GM21381 (cell line): Measurements from ENCODE around the gene ZFHX3.

Source experiments
- ATAC-seq: cut with Tn5 transposase; IDR thresholded peaks from one replicate; pipeline ENCODE4 v1.9.1; 2021; ENCODE audit warnings: mild to moderate bottlenecking, moderate library complexity; ENCODE audit not compliant: unreplicated experiment

Gene ZFHX3

DNA sequence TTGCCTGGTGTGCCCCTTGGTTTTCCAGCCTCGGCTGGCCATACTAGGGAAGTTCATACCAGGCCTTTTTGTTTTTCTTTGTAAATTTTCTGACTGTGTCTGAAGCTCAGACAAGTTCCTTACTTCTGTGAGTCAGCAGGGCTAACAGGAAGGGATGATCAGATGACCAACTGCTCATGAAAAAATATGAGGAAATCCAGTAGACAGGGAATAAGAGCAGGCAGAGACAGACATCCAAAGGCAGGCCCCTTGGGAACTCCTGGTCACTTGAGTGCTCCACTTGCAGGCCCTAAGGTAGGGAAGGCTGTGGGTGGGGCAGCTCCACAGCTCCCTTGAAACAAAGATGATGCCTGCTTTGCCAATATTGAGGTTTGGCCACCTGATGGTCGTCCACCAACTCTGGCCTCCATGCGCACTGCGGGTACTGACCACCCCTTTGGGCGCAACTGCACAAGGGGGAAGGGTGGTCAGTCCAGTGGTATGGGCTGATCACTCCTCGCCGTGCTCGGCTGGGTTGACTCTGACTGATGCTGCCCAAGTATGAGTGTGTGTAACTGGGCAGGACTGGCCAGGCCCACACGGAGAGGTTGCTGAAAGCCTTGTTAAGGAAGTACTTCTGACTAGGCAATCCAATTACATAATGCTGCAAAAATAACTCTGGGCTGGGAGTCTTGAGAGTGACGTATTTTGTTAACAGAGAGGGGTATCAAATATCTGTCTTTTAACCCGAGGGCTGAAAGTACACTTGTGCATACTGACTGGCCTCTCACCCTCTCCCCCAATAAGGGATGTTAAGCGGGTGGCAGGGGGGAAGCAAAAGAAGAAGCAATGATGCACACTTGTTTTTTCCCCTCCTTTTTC is 20.8 kb upstream of the ZFHX3 start:
- ATAC-seq: no peak

DNA sequence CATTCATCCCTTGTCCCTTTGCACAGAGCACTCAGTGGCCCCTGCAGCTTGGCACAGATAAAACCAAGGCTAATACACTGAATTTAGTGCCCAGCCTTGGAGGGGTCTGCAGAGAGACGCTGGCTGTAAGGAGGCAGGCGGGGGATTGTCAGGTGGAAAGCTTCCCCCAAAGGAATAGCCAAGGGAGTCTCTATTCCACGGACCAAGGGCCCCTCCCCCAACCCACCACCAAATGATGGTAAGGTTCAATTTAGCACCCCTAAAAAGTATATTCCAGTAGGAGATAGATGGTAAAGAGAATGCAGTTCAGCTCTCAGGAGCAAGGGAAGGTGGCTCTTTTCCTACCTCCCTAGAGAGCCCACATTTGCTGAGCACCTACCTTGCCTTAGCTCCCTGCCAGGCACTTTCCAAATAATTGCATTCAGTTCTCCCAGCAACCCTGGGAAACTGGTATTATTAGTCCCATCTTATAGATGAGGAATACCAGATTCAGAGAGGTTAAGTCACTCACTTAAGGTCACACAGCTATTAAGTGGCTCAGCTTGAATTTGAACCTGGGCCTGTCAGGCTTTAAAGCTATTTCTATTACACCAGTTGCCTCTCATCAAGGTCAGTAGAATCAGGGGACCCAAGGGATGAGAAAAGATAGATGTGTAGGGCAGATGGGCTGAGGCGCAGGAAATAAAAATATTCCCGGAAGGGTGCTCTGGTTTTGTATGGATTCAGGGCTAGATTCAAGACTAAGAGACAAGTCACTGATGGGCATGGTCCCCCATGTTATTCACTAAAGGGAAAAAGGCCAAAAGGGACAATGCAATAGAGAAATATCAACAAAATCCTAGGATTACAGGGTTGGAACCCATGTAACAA is 20.0 kb upstream of the ZFHX3 start:
- no peak for ATAC-seq

DNA sequence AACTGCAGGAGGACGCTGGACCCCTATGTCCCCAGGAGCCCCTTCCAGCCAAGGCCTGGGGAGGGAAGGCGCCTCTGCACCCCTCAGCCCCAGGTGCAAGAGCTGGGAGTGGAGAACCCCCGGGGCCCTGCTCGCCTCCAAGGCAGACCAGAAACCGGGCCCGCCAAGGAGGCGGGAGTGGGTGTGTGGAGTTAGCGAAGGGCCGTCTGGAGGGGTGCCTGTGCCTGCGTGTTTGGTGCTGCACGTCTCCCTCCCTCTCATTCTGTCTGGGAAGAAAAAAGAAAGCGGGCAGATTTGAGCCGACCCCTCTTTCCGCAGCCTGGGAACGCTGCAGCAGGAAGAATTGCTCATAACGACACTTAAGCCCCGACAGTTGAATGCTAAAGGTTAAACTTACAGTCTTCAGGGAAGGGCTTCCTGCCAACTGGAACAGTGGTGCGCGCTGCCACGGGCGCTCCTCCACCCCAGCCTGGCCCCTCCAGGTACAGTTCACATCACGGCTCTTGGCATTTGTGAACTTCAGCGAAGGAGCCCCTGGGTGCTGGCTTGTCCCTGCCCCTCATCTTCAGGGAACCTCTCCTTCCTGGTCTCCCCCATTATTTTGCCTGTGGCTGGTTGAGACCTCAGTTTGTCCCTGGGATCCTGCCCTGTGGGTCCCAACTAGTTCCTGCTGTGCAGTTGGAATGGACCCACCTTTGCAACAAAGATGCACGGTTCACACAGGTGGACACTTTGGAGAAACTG is 19.2 kb upstream of the ZFHX3 start:
- no peak for ATAC-seq

DNA sequence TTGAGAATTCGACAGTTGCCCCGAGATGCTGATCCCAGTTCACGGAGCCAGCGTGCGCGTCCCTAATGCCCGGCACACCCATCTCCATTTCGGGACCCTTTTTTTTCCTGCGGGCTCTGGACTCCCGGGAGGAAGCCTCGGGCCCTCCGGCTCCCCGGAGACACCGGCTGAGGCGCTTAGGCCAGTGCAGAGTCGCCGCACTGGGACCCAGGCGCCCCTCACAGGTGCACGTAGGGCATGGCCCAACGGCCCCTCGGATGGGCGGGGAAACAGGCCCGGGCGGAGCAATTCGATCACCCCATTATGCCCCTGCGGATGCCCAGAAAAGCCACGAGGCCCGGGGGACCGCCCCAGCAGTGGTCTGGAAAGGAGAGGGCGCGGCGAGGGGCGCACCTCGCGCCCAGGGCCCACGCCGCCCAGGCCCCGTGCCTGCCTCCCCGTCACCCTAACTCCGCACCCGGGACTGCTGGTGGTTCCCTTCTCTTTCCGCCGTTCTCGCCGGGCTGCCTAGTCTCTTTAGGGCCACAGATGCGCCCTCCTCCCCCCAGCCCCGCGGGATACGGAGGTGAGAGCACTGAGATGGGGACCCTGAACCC is 18.5 kb upstream of the ZFHX3 start:
- no peak for ATAC-seq

DNA sequence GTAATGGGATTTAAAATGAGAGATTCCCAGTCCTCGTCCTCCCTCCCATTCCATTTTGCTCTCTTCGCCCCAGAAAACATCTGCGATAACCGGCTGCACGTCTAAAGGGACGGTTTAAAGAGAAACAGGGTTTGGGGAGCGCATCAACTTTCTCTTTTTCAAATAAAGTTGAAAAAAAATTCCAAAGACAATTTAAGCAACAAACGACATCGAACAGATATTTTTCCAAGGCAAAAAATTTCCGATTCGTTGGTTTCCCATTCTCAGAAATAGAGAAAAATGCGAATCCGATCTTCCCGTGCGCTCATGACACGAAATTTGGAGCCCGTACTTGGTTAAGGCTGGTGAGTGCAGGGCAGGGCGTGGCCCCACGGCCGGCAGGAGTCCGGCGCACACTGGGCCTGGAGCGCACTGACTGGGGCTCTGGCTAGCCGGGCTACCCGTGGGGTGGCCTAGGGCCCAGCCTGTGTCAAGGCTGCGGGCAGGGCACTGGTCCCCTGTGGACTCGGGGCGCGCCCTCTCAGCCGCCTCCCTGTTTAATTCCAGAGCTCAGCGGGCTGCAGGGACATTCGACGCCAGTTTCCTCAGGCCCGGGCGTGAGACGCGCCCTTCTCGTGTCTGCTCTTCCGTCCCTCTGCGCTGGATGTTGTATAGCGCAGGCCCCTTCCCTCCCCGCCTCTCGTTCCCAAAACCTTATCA is 17.9 kb upstream of the ZFHX3 start:
- ATAC-seq: no peak

DNA sequence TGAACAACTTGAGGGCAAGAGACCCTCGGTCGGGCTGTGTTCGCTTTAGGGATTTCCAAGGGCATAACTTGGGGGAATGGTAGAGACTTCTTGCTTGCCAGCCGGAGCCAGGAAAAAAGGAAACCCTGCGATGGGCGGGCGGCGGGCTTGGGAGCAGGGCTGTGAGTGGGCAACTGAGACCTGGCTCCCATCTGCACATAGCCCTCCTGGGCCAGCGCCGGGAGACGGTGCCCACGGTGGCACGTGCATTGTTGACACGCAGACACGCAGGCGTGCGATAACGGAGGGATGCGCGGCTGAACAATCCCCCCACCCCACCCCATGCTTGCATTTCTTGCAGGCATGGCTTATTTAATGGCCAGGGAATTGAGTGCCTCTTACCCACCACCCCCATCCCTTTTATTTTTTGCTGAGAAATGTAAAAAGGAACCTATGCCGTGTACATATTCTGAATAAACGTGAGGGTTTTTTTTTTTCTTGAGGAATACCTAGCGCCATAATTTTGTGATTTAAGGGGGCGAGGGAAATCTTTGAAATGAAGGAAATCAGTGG is 17.1 kb upstream of the ZFHX3 start:
- ATAC-seq: no peak

DNA sequence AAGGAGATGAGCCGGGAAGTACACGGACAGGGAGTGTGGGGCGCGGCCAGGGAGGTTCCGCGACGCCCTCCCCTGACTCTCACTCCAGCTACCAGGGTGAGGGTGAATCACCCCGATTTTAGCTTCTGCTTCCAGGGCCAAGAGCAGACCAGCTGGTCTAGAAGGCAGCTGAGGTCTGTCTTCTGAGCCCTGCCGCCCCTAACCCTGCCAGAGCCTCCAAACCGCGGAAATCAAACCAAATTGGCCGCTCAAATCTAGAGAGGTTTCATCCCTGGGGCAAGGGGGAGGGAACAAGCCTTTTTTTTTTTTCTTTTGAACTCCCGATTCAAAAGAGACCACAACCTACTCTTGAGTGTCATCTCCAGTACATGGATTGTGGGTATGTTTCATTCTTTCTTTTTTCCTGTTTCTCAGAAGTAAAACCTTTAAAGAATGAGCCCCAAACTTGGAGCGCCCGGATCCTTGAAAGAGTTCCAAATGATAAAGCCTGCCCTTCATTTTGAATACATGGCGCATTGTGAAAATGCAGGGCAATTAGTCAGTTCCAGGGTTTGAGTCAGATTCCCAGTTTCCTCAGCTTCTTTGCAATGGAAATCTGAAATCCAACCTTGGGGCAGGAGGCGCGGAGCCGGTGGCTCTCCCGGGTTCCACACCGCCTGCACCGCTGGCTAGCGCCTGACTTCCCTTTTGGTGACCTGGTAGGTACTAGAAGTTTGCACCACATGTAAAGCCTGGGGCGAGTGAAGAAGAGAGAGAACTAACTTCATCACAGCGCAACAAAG is 16.5 kb upstream of the ZFHX3 start:
- no peak for ATAC-seq

DNA sequence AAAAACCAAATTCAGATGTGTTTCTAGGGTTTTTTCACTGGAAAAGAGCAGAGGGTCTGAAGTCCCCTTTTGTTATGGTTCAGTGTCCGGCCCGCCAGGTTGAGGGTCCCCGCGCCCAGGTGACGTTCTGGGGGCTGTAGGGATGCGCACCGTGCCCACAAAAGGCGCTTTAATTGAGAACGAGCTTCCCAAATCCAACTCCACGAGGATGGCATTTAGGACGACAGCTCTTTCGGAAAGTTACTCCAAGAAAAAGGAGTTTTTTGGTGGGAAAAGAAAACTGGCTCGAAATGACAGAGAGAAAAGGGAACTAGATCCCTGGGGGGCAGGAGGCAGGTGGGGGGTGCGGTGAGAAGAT is 15.9 kb upstream of the ZFHX3 start:
- ATAC-seq: no peak

DNA sequence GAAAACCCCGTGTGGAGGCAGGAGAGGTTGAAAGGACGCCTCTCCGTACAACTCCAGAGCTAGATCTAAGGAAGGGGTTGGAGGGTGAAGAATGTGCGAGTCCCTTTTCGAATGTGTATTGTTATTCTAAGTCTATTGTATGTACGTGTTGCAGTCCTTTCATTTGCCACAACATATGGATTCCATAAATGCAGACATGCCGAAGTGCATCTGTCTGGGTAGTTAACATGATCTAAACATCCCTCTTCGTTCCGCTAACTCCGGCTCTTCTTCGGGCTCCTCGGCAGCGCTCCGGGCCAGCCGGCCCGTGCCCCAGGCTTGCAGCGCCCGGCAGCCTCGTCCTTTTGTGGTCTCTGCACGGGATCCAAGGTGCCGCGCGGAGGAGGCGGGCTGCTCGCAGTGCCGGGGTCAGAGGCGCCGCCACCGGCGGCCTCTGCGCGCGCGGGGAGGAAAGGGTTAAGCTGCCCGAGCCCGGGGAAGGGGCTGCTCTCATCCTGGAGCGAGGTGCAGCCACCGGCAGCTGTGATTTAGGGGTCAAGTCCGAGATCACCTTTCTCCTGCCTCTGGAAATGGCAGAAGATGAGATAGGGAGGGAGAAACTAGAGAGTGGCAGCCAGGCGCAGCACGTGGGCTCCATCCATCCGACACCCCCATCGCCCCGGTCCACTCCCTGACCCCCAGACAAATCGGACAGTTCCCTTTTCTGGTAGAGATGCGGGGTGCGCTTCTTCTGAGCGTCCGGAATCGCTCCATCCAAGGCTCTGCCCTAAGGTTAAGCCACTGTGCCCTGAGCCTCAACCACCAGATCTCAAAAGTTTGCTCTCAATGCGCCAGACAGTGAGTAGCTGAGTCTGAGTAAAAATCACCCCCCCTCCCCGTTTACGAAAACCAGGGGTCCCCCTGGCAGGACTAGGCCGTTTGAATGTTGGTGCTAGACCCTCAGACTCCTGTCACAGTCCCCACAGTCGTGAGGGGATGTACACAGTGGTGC is 15.1 kb upstream of the ZFHX3 start:
- no peak for ATAC-seq

DNA sequence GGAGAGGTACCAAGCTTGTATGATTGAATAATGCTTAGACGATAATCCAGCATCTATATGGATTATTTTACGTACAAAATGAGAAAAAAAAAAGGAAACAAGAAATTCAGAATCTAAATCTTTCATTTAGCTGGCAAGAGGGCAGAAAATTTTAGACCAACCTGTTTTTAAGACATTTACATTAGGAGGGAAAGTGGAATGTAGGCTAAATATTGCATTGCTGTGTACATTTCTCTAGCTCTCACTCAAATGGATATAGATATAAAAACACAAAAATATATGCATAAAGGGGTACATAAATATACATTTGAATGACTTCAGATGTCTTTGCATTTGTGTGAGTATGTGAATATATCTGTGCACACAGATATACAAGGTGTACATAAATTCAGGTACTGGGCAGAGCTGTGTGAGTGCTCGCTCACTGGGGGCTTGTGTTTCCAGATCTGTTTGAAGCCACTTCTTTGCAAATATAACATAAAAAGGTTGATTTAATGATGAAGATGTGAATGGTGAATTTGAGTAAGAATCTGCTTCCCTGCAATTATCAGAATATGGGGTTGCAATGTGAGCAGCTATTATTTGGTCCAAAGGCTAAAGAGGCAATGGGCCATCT is 14.2 kb upstream of the ZFHX3 start:
- ATAC-seq: no peak

DNA sequence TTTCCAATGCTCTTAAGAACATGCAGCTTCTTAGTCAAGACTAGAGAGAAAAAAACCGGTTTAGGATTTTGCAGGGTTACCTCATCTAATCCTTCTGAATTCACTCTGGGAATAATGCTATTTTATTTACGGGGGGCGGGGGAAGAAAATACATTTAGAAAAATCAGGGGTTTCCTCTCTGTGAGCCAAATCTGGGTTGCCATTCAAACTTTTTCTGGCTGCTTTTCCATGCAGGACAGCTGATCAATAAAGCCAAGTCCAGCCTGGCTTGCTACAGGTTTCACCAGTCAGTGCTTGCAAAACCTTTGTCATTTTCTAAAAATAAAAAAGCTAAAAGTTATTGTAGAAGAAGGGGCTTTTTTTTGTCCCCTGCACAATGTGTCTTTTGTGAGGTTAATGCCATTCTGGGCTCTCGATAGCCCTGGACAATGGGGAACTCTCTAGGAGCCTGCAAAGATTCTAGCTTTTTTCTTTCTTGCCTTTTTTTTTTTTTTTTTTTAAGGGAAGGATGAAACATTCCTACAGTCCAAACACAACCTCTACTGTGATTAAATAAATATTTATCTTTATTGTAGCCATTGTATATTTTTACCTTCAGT is 13.1 kb upstream of the ZFHX3 start:
- ATAC-seq: no peak

DNA sequence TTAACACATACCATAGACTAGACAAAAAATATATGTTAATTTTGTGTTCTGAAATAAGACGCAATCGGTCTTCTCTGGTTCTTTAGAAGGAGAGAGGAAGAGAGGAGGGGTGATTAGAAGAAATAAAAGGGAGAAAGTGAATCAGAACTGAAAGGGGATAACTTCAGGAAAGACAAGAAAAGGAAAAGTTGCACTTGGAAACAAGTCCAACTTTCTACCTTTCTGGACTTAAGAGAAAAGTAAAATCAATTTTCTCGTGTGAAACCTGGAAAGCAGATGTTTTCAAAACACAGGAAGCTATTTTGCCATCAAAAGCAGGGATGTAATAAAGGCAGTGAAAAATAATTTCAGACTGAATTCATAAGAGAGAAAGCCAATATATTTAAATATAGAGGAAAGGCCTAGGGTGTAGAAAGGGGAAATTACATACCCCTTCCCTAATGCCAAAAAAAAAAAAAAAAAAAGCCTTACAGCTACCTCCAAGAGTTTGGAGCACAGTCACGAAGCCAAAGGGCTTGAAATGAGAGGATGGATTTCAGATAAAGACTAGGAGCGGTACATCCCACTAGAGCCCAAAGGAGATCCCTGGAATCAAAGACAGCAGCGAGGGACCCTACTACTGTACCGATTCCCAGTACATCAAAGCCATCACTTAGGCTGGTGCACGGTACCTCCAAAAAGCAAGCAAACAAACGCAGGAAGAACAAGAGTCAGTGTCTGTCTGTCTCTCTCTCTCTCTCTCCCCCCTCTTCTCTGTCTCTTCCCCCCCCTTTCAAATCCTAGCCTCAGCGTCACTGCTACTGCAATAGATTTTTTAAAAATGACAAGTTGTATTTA is 12.1 kb upstream of the ZFHX3 start:
- no peak for ATAC-seq

DNA sequence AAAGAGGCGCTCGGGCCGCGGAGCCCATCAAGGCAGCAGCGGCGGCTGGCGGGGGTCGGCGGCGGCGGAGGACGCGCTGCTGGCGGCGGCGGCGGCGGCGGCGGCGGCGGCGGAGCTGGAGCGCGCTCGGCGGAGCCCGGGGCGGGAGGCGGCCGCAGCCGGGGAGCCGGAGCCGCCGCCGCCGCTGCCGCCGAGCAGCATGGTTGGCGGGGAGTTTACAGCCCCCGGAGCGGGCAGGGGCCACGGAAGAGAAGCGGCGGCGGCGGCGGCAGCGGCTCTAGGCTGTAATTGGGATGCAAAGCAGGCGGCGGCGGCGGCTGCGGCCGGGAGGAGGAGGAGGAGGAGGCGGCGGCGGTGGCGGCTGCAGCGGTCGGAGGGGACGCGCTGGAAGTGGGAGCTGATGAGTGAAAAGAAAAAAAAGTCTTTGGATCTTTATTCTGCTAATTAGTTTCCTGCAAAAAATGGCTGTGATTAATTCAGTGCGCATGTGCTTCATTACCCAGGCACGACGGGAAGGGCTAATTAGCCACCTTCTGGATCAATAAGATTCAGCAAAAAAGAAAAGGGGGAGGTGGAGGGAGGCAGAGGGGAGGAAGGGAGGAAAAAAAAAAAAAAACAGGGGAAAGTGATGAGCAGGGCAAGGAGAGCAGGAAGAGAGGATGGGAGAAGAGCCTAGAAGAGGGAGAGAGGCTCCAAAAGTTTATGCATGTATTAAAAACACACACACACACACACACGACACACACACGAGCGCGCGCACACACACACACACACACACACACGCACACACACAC is 10.9 kb upstream of the ZFHX3 start:
- peak; percentile 32 for ATAC-seq

DNA sequence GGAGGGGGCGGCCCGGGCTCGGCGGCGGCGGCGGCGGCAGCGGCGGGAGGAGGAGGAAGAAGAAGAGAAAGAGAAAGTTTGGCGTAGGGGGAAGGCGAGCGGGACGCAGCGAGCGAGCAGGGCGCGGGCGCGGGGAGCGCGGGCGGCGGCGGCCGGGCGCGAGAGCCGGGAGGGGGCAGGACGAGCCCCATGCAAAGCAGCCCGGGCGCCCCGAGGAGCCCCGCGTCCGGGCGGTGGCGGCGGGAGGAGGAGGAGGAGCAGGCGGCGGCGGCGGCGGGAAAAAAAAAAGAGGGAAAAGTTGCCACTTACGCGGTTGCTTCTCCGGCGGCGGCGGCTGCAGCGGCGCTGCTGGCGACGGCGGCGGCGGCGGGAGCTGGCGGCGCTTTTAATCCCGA is 10.3 kb upstream of the ZFHX3 start:
- peak; percentile 66 for ATAC-seq

DNA sequence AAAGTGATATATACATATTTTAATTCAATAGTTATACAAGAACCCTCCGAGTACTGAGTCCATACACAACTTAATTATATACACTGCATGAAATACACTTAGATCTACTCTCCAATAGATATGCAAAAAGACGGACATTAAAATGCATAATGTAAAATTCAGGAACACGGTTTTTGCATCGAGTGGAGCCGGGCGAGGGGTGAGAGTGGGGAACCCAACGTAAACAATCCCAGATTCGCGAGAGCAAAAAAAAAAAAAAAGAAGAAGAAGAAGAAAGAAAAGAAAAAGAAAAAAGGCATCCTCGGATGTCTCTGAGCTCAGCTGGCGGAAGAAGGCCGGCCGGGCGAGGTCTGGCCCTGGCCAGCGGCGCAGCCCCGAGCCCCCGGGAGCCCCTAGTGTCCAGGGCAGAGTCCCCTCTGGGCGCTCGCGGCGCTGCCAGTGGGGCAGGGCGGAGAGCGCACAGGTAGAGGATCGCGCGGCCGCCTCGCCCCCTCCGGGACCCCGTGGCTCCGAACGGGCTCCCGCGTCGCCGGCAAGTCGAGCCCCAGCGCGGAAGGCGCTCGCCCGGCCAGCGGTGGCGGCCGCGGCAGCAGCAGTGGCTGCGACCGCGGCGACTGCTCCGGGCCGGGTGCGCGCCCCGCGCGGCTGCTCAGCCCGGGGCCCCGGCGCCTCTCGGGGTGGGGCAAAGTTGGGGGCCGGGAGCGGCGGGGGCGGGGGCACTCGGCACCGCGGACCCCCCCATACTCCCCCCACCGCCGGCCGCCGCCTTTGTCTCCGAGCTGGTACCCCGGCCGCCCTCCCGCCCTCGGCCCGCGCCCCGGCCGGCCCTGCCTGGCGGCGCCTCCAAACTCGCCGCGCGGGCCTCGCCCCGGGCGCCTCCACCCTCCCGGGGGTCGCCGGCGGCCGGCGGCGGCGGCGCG is 9.6 kb upstream of the ZFHX3 start:
- ATAC-seq: peak; percentile 43
